Measurements from ENCODE around the gene C12orf43. TPM values are rescaled to one million over a fixed set of nuclear protein-coding genes. Genes with fewer than 3 reads are reported as not detected.

C12orf43 gene
- total RNA-seq, 3 donors from 2014 or later: 9.4 to 13.0 (median 9.8) TPM

- Histone ChIP-seq H3K9me3 (no peaks in the 10 kb centered on the region), H3K27ac (no peak overlapping the region), H3K36me3 (no peaks in the 10 kb centered on the region), H3K27me3 (no peaks in the 10 kb centered on the region), H3K4me1 (peaks cover 0 to 7% of the 10 kb centered on the region in 2 donors), H3K4me3 (no peak overlapping the region)
- DNase-seq (ENCODE audit: low spot score in 2 of 2): no peak
- no peak for TF ChIP-seq POLR2AphosphoS5 (IDR thresholded peaks at IDR 0.05)
- no peak for TF ChIP-seq CTCF (IDR thresholded peaks at IDR 0.05)
- no peak for TF ChIP-seq POLR2A (IDR thresholded peaks at IDR 0.05)
- intact Hi-C loops (cut with DNase I; ENCODE audit: low total_unique reads): no loop called here
Measured at GRCh38 chr12:121018860-121019617, 2.8 kb upstream of the C12orf43 start.

GRCh38 chr12:121017966-121018491 is 1.7 kb upstream of the C12orf43 start:
- Histone ChIP-seq H3K9me3 (no peaks in the 10 kb centered on the region), H3K36me3 (no peaks in the 10 kb centered on the region), H3K4me3 (no peak overlapping the region), H3K27ac (no peak overlapping the region), H3K27me3 (no peaks in the 10 kb centered on the region), H3K4me1 (peaks cover 0 to 7% of the 10 kb centered on the region in 2 donors)
- intact Hi-C loops (cut with DNase I; ENCODE audit: low total_unique reads): no loop called here
- no peak for TF ChIP-seq CTCF (IDR thresholded peaks at IDR 0.05)
- TF ChIP-seq POLR2AphosphoS5 (IDR thresholded peaks at IDR 0.05): no peak
- no peak for TF ChIP-seq POLR2A (IDR thresholded peaks at IDR 0.05)
- DNase-seq (ENCODE audit: low spot score in 2 of 2): no peak

- no peaks in the 10 kb centered on the region for H3K36me3 ChIP-seq
- no peaks in the 10 kb centered on the region for H3K9me3 ChIP-seq
- H3K4me1 ChIP-seq: peaks cover 0 to 7% of the 10 kb centered on the region in 2 donors
- no peak for TF ChIP-seq CTCF (IDR thresholded peaks at IDR 0.05)
- TF ChIP-seq POLR2A (IDR thresholded peaks at IDR 0.05): no peak
- no peak for TF ChIP-seq POLR2AphosphoS5 (IDR thresholded peaks at IDR 0.05)
- H3K4me3 ChIP-seq: no peak overlapping the region
- H3K27ac ChIP-seq: no peak overlapping the region
- H3K27me3 ChIP-seq: no peaks in the 10 kb centered on the region
- intact Hi-C loops (cut with DNase I; ENCODE audit: low total_unique reads): no loop called here
- DNase-seq (ENCODE audit: low spot score in 2 of 2): no peak
Measured at GRCh38 chr12:121013715-121014114, 2.6 kb downstream of the C12orf43 start.

GRCh38 chr12:121011820-121012219 is 4.5 kb downstream of the C12orf43 start:
- H3K36me3 ChIP-seq: no peaks in the 10 kb centered on the region
- no peak overlapping the region for H3K4me3 ChIP-seq
- no peak for TF ChIP-seq POLR2A (IDR thresholded peaks at IDR 0.05)
- no peak for TF ChIP-seq CTCF (IDR thresholded peaks at IDR 0.05)
- TF ChIP-seq POLR2AphosphoS5 (IDR thresholded peaks at IDR 0.05): no peak
- intact Hi-C loops (cut with DNase I; ENCODE audit: low total_unique reads): no loop called here
- no peak for DNase-seq (ENCODE audit: low spot score in 2 of 2)
- H3K9me3 ChIP-seq: no peaks in the 10 kb centered on the region
- H3K4me1 ChIP-seq: peaks cover 0 to 7% of the 10 kb centered on the region in 2 donors
- no peaks in the 10 kb centered on the region for H3K27me3 ChIP-seq
- no peak overlapping the region for H3K27ac ChIP-seq

- intact Hi-C loops (cut with DNase I; ENCODE audit: low total_unique reads): no loop called here
- H3K9me3 ChIP-seq: no peaks in the 10 kb centered on the region
- no peaks in the 10 kb centered on the region for H3K27me3 ChIP-seq
- DNase-seq (ENCODE audit: low spot score in 2 of 2): no peak
- H3K4me3 ChIP-seq: no peak overlapping the region
- no peak overlapping the region for H3K27ac ChIP-seq
- TF ChIP-seq POLR2AphosphoS5 (IDR thresholded peaks at IDR 0.05) (no peak), CTCF (IDR thresholded peaks at IDR 0.05) (no peak), POLR2A (IDR thresholded peaks at IDR 0.05) (no peak)
- H3K36me3 ChIP-seq: no peaks in the 10 kb centered on the region
- peaks cover 0 to 7% of the 10 kb centered on the region in 2 donors for H3K4me1 ChIP-seq
Measured at GRCh38 chr12:121010860-121011259, 5.4 kb downstream of the C12orf43 start.

Measured in breast epithelium (tissue), 4 donors.